ENCODE results near the gene LDLR. TPM values are rescaled to one million over a fixed set of nuclear protein-coding genes. Genes with fewer than 3 reads are reported as not detected.

Gene LDLR
- total RNA-seq, 3 donors from 2014 or later: 83.9 to 147 (median 116) TPM

- H3K36me3 ChIP-seq (ENCODE audit: low read depth): no peaks in the 10 kb centered on the region
- no peak for DNase-seq
- intact Hi-C loops (cut with DNase I, micrococcal nuclease): no loop called here
Observed at GRCh38 chr19:11169896-11170678, 80.8 kb downstream of the LDLR start.

GRCh38 chr19:11171144-11171543, 81.9 kb downstream of the LDLR start:
- no peak for TF ChIP-seq CTCF (IDR thresholded peaks at IDR 0.05)
- no peaks in the 10 kb centered on the region for H3K9me3 ChIP-seq
- DNase-seq: no peak
- no peak for ATAC-seq
- no peak overlapping the region for H3K4me3 ChIP-seq
- intact Hi-C loops (cut with DNase I, micrococcal nuclease): no loop called here
- no peaks in the 10 kb centered on the region for H3K4me1 ChIP-seq (ENCODE audit: low read depth)
- no peaks in the 10 kb centered on the region for H3K36me3 ChIP-seq (ENCODE audit: low read depth)

More at GRCh38 chr19:11169896-11170678, 80.8 kb downstream of the LDLR start:
- no peak for TF ChIP-seq CTCF (IDR thresholded peaks at IDR 0.05)
- no peak for ATAC-seq
- Histone ChIP-seq H3K9me3 (no peaks in the 10 kb centered on the region), H3K4me1 (ENCODE audit: low read depth) (peaks cover 3% of the 10 kb centered on the region), H3K4me3 (no peak overlapping the region)

GRCh38 chr19:11172576-11172975, 83.3 kb downstream of the LDLR start:
- DNase-seq: no peak
- ATAC-seq: no peak
- TF ChIP-seq CTCF (IDR thresholded peaks at IDR 0.05): no peak
- no peaks in the 10 kb centered on the region for H3K9me3 ChIP-seq
- no peaks in the 10 kb centered on the region for H3K36me3 ChIP-seq (ENCODE audit: low read depth)
- intact Hi-C loops (cut with DNase I, micrococcal nuclease): no loop called here
- no peaks in the 10 kb centered on the region for H3K4me1 ChIP-seq (ENCODE audit: low read depth)
- H3K4me3 ChIP-seq: no peak overlapping the region

GRCh38 chr19:11173516-11174155, 84.4 kb downstream of the LDLR start:
- TF ChIP-seq CTCF (IDR thresholded peaks at IDR 0.05): no peak
- DNase-seq: no peak
- no peak overlapping the region for H3K4me3 ChIP-seq
- no peak for ATAC-seq
- no peaks in the 10 kb centered on the region for H3K36me3 ChIP-seq (ENCODE audit: low read depth)
- H3K9me3 ChIP-seq: no peaks in the 10 kb centered on the region
- intact Hi-C loops (cut with DNase I, micrococcal nuclease): no loop called here
- H3K4me1 ChIP-seq (ENCODE audit: low read depth): no peaks in the 10 kb centered on the region

- H3K9me3 ChIP-seq: no peaks in the 10 kb centered on the region
- peaks cover 3% of the 10 kb centered on the region for H3K4me1 ChIP-seq (ENCODE audit: low read depth)
- intact Hi-C loops (cut with DNase I, micrococcal nuclease): no loop called here
- DNase-seq (no peak), ATAC-seq (no peak)
- no peak overlapping the region for H3K4me3 ChIP-seq
- TF ChIP-seq CTCF (IDR thresholded peaks at IDR 0.05): no peak
- H3K36me3 ChIP-seq (ENCODE audit: low read depth): no peaks in the 10 kb centered on the region
Observed at GRCh38 chr19:11174336-11174735, 85.1 kb downstream of the LDLR start.
